GM21576 (cell line): ENCODE data around the gene MED12L.

ENCODE experiments used
- ATAC-seq: cut with Tn5 transposase; IDR thresholded peaks from one replicate; pipeline ENCODE4 v1.9.1; 2021; ENCODE audit warnings: mild to moderate bottlenecking, moderate library complexity; ENCODE audit not compliant: unreplicated experiment

MED12L gene

DNA sequence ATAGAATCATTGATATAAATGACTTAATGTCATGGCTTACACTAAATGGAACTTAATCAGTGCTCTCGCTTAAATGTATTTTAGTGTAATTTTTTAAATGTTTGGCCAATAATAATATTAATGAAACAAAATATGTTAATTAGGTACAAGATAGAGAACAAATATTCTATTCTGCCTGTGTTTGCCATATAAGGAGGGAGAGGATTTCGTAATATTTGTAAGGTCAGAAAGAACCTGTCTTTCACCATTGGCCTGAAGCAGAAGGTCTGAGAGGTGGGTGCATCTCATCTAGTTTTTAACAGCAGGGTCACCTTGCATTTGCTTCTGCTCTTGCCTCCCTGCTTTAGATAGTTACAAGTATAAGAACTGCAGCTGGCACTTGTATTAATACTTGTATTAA lies 228.7 kb downstream of the MED12L start:
- ATAC-seq: no peak

DNA sequence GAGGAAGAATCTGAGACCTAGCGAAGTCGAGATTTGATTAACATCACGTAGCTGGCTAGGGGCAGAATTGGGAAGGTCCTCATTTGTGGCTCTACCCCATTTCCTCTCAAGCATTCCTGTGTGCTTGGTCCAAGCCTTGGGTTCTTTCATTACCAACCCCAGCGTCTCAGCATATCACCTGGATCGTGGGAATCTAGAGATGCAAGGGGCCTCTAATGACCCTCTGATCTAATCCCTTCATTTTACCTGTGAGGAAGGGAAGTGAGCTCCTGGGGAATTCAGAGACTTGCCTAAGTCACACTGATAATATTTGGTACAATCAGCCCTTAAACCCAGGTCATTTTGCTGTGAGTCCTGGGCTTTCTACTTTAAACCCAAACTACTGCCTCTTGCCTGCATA lies 229.1 kb downstream of the MED12L start:
- ATAC-seq: no peak

DNA sequence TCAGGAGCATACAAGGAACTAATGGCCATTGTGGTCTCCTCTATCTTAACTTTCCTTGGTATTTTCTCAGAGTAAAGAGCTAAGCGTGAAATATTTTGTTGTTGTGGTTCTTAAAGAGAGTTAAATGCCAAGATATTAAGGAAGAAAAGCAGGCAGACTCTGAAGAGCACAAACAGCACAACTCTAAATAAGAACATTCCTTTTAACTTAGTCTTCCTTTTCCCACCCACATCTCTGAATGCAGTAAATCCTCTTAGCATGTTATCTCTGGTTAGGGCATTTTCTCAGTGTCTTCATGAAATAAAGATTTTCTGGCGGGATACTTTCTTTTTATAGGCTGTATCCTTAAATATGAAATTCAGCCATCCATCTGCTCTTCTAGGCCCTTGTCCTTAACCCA lies 229.7 kb downstream of the MED12L start:
- ATAC-seq: no peak

DNA sequence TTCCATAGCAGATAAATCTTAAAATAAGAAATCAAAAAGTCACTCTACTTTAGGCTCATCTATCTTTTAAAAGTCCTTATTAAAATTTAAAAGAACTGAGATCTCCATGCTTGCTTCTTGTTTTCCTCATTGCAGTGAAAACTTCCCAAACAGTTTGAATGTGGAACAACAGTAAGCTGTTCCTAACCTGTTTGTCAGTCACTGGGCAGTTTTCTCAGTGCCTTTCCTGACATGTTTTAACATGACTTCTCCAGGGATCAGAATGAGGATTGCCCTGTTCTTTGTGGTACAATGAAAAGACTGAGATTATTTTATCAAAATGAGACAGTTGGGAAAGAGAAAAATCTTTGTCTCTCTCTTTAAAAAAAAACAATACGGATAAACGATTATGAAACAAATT lies 230.4 kb downstream of the MED12L start:
- ATAC-seq: no peak

DNA sequence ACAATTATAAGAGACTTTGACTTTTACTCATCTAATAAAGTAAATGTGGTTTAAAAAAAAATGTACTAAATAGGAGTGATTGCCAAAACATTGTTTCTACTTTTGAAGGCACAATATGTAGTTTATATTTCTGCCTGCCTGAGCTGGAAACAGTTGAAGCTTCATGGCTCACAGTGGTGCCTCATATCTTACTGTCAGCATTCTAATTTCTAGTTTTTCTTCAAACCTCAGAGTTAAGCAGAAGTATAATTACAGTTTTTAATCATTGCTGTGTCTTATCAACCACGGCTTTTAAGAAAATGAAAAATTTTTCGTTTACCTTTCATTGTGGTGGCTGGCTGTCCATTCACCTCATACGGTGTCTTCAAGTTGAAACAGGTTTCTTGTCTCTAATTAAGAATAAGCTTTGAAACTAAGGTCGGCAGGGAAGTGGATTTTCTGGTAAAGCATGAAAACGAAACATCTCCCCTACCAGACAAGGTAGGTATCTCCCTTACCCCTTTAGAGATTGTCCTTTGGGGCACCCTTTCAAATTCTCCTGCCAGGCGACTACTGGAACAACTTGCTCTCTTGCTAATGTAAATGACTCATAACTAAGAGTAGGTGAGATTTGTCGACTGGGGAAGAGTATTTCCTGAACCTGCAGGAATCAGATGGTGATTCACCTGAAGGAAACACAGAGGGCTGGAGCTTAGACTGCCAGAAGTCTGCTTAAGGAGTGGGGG lies 231.0 kb downstream of the MED12L start, which contains the start of gene GPR87:
Gene GPR87 (minus strand): TSS at position 554 of the 725 bp plus-strand sequence. CDS start 16,720 bp downstream, outside the sequence.
- no peak for ATAC-seq

DNA sequence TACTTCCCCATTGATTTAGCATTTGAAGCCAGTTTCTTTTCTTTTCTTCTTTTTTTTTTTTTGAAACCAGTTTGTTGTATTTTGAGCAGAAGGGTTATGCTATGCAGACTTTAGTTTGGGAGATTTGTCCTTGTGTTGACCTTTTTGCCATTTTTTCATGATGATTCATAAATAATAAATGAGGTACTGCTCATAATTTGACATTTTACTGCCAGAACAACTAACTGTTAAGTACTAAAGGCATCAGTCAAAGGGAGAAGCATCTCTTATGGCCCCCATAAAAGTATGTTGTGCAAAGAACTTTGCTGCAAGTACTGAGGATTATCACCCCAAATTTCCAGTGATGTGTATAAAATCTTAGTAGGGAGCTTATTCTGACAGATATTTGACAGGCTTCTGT lies 232.8 kb downstream of the MED12L start:
- no peak for ATAC-seq

DNA sequence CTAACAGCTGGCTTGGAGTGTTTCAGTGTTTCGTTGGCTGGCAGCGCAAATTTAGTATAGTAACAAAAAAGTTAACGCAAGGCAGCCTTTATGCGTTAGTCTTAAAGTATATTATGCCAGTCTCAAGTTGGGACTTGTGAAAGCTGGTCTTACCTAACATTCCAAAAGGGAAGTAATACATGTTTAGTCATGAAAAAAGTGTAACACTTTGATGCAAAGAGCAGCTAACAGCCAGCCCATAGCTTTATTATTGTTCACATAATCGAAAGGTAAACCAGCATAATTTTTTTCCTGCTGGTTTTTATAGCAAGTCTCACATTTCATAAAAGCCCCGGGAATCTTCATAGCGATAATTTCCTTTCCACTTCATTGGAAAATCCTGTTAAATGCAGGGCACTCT lies 233.5 kb downstream of the MED12L start:
- ATAC-seq: no peak

DNA sequence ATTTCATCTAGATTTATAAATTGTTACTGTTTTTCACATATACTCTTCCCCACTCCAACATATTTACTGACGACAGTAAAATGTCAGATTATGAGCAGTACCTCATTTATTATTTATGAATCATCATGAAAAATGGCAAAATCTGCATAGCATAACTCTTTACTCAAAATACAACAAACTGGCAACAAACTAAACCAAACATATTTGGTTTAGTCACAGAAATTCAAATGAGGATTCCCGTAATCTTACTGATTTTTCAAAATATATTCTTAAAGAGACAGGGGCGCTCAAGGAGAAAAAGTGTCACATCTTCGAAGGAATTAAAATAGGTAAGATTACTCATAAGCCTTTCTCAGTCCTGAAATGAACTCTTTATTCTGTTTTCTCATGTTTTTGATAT lies 234.2 kb downstream of the MED12L start:
- no peak for ATAC-seq

DNA sequence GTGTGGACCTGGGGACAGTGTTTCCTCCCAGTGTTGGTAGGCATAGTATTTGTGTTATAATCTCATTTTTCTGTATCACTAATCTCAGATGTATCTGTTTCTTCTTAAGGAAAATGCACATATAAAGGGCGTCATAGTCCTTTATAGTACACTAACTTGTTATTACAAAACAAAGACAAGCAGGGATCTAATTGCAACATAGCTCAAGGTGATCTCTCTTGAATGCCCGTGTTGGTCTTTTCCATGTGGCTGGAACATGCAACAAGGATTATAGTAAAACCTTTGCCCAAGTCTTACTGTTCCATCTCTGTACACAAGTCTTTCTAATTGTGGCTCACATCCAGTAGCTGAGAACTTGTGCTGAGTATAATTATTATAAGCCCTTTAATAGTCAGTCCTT lies 234.7 kb downstream of the MED12L start:
- no peak for ATAC-seq

DNA sequence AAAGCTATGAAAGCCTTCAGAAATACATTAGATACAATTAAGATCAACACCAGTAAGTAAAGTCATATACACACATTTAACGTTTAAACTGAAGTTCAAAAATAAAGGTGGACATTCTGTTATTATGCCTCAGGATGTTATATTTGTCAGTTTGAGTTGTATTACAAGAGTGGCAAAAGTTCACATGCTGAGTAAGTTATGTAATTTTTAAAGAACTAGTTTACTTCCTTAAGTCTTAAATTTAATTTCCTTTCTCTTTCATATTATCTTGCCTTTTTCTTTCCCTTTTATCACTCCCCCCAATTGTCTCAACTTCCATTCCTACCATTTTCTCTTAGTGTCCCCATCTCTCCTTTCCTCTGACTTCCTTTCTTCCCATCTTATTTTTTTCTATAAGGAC lies 236.1 kb downstream of the MED12L start:
- ATAC-seq: no peak

DNA sequence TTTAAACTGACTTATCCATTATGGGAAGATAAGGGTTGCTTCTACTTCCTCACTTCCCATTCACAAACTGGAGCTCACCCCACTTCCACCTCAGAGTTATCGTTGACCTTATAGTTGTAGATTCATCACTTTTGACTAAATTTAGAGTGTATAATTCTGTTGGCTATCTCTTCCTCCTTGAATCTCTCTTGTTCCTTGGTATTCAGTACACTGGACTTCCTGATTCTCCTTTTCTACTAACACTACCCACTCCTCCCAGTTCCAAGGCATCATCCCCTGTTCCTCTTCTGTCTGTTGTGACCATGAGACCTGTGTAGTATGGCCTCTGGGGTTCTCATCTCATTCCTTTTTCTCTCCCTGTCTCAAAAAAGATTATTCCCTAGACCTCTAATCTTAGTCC lies 237.0 kb downstream of the MED12L start:
- ATAC-seq: no peak

DNA sequence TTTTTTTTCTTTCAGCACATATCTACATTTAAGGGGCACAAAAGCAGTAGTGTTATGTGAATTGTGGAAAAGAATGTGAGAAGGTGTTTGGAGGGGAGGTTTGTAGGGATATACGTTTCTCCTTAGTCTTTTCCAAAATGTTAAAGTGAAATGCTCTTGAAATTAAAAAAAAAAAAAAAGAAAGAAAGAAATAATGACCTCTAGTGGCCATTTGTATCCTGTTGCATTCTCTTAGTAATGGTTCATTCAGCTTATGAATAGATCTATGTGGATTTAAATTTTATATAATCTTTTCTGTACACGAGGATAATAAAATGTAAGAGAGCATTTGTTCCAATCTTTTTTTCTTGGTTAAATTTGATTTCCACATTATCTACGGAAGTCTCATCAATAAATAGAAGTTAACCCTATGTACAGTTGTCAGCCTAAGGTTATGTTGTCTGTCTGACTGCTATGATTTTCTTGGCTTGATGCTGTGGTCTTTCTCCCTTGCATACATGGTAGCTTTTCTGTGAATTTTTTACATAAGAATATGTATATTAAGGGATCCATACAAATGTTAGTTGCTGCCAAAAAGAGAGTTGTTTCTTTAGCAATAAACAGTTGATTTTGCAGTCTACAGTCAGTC lies 242.2 kb downstream of the MED12L start:
- ATAC-seq: no peak

DNA sequence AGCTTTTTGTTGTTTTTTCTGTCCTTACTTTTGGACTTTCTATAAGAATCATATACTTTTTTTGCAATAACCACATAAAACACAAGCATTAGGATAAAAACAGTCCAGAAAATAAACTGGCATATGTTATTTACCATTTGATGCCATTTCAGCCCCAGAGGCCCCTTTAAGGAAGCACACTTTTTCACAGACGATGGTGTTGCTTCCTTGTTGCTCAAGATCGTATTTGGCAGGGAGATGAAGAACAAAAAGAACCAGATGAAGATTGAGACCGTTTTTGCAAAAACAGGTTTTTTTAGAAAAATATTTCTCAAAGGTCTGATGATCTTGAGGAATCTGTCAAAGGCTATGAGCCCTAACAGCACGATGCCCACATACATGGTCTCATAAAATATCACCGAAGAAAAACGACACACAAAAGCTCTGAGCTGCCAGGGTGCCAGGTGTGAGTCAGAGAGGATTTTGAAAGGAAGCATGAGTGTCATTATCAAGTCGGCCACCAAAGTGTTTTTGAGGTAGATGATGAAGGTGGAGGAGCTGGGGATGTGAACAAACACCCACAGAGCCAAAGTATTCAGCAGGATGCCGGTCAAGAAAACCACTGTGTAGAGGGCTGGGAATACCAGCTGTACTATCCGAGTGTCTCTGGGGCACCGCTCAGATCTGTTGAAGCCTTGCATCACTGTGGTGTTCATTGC lies 243.0 kb downstream of the MED12L start:
- ATAC-seq: no peak

DNA sequence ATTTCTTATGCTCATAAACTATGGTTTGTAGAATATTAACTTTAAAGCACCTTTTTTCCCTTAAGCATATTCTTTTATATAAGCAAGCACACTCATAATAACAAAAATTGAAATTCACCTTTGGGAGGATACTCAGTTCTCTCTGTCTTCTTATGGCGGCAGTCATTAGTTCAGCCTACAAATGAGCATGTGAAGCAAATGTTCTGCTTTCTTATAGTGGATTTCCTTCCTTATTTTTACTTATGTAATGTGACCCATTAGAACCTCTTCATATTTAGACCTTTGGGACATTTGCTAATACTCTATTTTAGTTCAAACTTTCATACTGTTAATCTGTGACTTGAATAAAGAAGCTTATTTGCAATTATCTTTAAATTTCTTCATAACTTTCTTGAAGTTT lies 243.9 kb downstream of the MED12L start, which contains the start of gene P2RY13:
Gene P2RY13 (minus strand): TSS at position 187 of the 400 bp plus-strand sequence. CDS start 21 bp downstream, at position 166.
- ATAC-seq: no peak

DNA sequence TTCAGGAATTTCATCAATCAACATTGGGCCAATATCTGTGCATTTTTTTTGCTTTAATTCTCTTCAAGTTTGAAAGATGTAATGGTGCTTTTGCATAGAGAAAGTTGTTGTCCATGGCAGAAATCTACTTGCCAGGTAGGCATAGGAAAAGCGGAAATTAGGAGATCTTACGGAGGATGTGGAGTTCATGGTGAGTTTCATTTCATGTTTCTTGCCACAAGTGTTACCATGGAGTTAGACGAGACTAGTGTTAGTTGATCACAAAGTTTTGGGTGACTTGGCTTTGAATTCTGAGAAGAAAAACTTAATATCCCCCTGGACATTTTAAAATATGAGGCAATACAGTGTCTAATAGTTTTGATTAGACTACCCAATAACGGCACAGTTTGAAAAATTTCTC lies 244.9 kb downstream of the MED12L start:
- ATAC-seq: no peak

DNA sequence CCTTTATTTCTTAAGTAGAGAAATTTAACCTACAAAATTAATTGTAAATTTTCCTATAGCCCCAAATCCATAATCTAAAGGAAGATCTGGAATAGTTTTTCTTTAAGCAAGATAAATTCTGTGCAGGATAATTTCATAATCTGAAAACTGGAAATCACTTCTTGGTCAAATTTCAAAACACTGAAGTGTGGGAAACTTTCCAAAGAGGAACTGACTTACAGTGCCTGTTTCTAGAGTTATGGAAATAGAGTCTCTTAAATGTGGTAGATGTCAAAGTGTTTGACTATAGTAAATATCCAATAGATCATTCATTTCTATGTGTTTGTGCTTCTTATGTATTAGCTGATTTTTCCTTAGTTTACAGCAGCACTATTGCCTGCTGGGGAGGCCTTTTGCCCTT lies 245.4 kb downstream of the MED12L start:
- ATAC-seq: no peak

DNA sequence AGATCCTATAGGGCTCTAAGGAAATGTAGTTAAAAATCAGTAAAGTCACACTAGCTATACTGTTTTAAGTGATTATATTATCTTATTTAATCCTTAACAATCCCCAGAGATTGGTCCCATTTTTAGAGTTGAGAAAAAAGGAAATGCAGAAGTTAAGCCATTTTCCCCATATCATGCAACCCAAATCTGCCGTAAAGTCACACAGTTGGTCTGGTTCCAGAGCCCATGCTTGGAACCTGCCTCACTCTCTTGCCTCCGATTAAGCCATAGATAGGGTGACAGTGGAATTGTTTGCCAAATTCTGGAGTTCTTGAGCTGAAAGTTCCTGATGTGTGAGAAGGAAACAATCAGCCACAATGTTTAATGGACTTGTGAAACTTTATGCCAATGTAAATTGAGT lies 246.2 kb downstream of the MED12L start:
- ATAC-seq: no peak

DNA sequence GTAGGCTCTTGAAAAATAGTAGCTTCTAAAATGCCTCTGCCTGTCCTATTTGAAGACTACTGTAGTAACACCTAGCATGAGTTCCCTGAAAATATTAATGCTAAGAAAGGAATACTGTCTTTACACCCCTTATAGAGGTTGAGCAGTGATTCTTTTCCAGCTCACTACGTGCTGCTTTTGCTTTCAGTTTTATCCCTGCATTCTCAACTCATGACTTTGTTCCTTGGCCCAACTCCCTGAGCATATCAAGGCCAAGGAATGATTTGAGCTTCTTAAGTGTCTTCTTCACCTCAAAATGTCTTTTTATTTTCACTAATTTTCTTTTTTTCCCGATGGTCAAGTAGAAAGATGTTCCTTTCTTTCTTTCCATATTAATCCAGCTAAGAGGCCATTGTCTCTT lies 260.4 kb downstream of the MED12L start:
- ATAC-seq: no peak

DNA sequence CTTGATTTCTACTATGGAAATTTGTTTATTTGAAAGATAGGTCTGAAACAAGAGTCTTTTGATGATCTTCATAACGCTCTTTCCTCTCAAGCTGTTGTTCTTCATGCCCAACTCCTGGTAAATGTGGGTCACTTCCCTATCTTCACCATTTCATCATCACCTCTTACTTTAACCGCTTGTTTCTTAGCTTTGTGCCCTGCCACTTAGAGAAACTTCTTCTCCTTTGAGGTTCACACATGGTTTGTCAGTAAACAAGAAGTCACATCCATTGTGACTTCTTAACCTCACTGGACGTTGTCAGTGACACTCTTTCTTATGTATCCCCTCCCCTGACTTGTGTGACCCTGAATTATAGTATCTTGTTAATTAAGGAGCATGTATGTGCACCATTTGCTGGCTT lies 260.8 kb downstream of the MED12L start:
- no peak for ATAC-seq

DNA sequence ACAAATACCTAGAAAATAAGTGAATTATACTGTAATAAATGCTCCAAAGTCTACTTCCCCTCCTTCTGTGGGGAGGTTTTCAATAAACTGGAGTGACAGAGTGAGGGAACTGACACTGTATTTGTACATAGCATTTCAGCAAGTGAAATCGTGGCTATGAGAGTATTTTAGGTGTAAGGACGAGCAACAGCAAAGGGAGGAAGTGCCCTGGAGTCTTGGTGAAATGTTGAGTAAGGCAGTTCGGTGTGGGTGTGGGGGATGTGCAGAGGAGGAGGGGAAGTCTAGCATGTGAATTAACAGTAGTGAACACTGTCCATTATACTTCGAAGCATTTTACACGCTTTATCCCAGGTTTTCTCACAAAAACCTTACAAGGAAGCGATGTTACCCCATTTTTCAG lies 262.0 kb downstream of the MED12L start:
- ATAC-seq: no peak

DNA sequence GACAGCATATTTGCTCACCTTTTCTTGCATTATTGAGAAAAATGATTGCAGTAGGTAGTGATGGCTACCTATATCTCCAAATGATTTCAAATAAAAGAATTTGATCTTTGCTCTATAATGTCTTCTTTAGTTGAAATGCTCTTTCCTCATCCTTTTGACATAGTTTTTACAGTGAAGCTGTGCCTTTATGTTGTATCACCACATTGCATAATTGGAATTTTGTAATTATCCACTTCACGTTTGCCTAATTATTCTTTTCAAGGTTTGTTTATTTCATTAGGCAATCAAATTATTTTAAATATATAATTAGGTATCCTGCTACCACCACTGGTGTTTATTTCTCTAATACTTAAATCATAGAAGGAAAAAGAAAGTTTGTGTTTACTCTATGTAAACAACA lies 265.2 kb downstream of the MED12L start:
- ATAC-seq: no peak

DNA sequence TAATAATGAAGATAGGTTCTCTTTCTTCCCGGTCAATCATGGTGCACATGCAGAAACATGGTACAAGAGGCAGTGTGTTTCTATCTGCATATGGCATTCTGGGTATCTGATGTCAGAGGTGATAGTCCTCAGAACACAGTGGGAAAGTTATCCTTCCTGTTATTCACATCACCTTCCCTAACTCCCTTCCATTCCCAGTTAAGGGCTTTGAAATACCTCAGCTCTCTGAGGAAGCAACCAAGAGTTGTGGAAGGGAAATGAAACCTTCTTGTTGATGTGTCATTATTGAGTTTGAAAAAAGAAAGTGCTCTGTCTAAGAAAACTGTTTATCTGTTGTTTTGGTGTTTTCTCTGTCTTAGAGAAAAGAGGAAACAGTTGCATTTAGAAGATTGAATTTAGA lies 265.8 kb downstream of the MED12L start:
- ATAC-seq: peak; percentile 93
